GM19467 (cell line): ENCODE data around the gene RBM20.

Experiments
- ATAC-seq: cut with Tn5 transposase; IDR thresholded peaks from one replicate; pipeline ENCODE4 v1.9.1; 2021; ENCODE audit warnings: mild to moderate bottlenecking, moderate library complexity; ENCODE audit not compliant: unreplicated experiment

Gene RBM20

GRCh38 chr10:110885932-110886674 lies 242.0 kb downstream of the RBM20 start:
- ATAC-seq = no peak

- no peak for ATAC-seq
Observed at GRCh38 chr10:110887560-110887959, 243.4 kb downstream of the RBM20 start.
